ENCODE measurements around the gene NEDD4L.
"Not testable (repeated sequence)": the region's sequence is repeated elsewhere in the genome, so short reads cannot be mapped to it uniquely, and the experiment has no call there.

NEDD4L gene

GRCh38 chr18:58046093-58046793 is 2.2 kb downstream of the NEDD4L start:
- H3K9ac ChIP-seq (ENCODE audit: low read depth, low read length) = peak overlapping the region; percentile 51; the same call in 1 of the 2 replicates
- peak overlapping the region; percentile 82 for H3K4me3 ChIP-seq (ENCODE audit: low read length)
- peaks cover 39% of the 10 kb centered on the region; the same call in 1 of the 2 replicates for H3K27me3 ChIP-seq (ENCODE audit: insufficient read depth, low read length)
- no peaks in the 10 kb centered on the region for H3K9me3 ChIP-seq (ENCODE audit: insufficient read depth, low read depth, low read length)
- H3K4me1 ChIP-seq (ENCODE audit: insufficient read depth, low read length) = peaks cover 15% of the 10 kb centered on the region; the same call in 1 of the 2 replicates
- H3K27ac ChIP-seq (ENCODE audit: low read length) = no peak overlapping the region
- H3K36me3 ChIP-seq (ENCODE audit: insufficient read depth, low read depth, low read length) = no peaks in the 10 kb centered on the region

GRCh38 chr18:58046794-58047555 is 2.9 kb downstream of the NEDD4L start:
- Histone ChIP-seq H3K9me3 (ENCODE audit: insufficient read depth, low read depth, low read length) (no peaks in the 10 kb centered on the region), H3K27me3 (ENCODE audit: insufficient read depth, low read length) (peaks cover 38% of the 10 kb centered on the region; the same call in 1 of the 2 replicates), H3K4me3 (ENCODE audit: low read length) (peak overlapping the region; percentile 82), H3K36me3 (ENCODE audit: insufficient read depth, low read depth, low read length) (no peaks in the 10 kb centered on the region), H3K9ac (ENCODE audit: low read depth, low read length) (no peak overlapping the region), H3K4me1 (ENCODE audit: insufficient read depth, low read length) (peaks cover 15% of the 10 kb centered on the region; the same call in 1 of the 2 replicates), H3K27ac (ENCODE audit: low read length) (no peak overlapping the region)

GRCh38 chr18:58047556-58047882 is 3.5 kb downstream of the NEDD4L start:
- H3K9ac ChIP-seq (ENCODE audit: low read depth, low read length) = no peak overlapping the region
- H3K36me3 ChIP-seq (ENCODE audit: insufficient read depth, low read depth, low read length) = no peaks in the 10 kb centered on the region
- no peak overlapping the region for H3K4me3 ChIP-seq (ENCODE audit: low read length)
- no peak overlapping the region for H3K27ac ChIP-seq (ENCODE audit: low read length)
- peaks cover 15% of the 10 kb centered on the region; the same call in 1 of the 2 replicates for H3K4me1 ChIP-seq (ENCODE audit: insufficient read depth, low read length)
- no peaks in the 10 kb centered on the region for H3K9me3 ChIP-seq (ENCODE audit: insufficient read depth, low read depth, low read length)
- peaks cover 33% of the 10 kb centered on the region; the same call in 1 of the 2 replicates for H3K27me3 ChIP-seq (ENCODE audit: insufficient read depth, low read length)

DNA sequence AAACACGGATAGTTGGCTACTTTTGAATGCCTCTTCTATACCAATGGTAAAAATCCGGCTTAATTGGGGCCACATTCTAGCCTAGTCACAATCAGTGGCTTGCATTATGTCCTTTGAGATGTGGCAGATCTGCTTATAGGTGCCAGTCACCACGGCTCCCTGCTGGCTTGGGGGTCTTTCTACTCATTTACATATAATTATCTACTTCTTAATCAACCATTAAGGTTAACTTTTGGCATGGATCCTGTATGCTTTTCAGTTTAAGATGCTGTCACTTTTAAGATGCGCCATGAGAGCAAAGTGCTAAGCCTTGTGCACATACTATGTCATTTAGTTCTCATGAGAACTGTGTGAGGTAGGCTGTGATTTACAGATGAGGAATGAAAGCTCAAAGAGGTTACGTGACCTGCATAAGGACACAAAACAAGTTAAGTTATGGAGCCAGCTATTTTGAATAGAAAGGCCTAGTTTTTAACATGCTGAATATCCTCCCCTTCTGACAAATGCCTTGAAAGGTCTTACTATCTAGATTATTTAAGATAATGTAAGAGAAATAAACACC is 4.1 kb downstream of the NEDD4L start:
- Histone ChIP-seq H3K4me3 (ENCODE audit: low read length) (no peak overlapping the region), H3K4me1 (ENCODE audit: insufficient read depth, low read length) (peaks cover 15% of the 10 kb centered on the region; the same call in 1 of the 2 replicates), H3K27ac (ENCODE audit: low read length) (no peak overlapping the region), H3K27me3 (ENCODE audit: insufficient read depth, low read length) (peaks cover 26% of the 10 kb centered on the region; the same call in 1 of the 2 replicates), H3K9me3 (ENCODE audit: insufficient read depth, low read depth, low read length) (no peaks in the 10 kb centered on the region), H3K9ac (ENCODE audit: low read depth, low read length) (no peak overlapping the region), H3K36me3 (ENCODE audit: insufficient read depth, low read depth, low read length) (no peaks in the 10 kb centered on the region)

DNA sequence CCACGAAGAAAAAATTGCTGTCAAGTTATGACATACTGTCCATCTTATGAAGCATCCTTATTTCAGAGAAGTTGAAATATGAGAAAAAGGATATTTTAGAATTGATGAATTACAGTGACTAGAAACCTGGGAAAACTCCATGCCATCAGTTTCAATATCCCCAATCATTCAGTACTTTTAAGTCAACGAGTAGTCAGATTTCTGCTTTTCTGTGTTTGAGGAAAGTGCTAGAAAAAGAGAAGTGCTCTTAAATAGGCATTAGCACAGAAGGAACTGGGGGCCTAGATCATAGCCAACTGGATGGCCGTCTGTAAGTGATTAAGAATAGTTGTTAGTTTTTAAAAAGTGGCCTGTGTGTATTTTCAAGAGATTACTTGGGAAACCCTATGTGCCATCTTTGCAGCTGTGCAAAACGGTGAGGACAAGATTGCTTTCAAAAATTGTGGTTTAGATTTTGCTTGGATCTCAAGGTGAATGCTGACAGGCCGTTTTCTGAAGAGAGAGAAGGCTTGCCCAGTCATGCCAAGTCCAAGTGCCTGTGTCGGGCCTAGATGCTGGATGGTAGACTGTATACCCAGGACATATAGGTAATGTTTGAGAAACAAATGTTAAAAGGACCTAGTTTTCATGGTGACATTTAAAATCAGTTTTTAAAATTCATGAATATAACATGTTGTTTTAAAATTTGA is 5.1 kb downstream of the NEDD4L start:
- H3K9ac ChIP-seq (ENCODE audit: low read depth, low read length) = no peak overlapping the region
- H3K4me3 ChIP-seq (ENCODE audit: low read length) = no peak overlapping the region
- no peaks in the 10 kb centered on the region for H3K36me3 ChIP-seq (ENCODE audit: insufficient read depth, low read depth, low read length)
- no peak overlapping the region for H3K27ac ChIP-seq (ENCODE audit: low read length)
- peaks cover 21% of the 10 kb centered on the region for H3K4me1 ChIP-seq (ENCODE audit: insufficient read depth, low read length)
- H3K27me3 ChIP-seq (ENCODE audit: insufficient read depth, low read length) = peaks cover 25% of the 10 kb centered on the region; the same call in 1 of the 2 replicates
- no peaks in the 10 kb centered on the region for H3K9me3 ChIP-seq (ENCODE audit: insufficient read depth, low read depth, low read length)

DNA sequence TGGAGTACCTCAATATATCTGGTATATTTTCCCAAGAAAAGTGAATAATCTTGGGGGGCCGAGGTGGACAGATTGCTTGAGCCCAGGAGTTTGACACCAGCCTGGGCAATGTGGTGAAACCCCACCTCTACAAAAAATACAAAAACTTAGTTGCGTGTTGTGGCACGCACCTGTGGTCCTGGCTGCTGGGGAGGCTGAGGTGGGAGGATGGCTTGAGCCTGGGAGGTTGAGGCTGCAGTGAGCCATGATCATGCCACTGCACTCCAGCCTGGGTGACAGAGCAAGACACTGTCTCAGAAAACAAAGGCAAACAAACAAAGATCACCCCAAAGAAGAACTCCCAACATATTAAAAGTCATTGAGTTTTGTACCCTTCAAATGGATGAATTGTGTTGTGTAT is 6.9 kb downstream of the NEDD4L start:
- not testable (repeated sequence) for H3K9me3 ChIP-seq (ENCODE audit: insufficient read depth, low read depth, low read length); H3K9ac ChIP-seq (ENCODE audit: low read depth, low read length); H3K4me3 ChIP-seq (ENCODE audit: low read length); H3K36me3 ChIP-seq (ENCODE audit: insufficient read depth, low read depth, low read length); H3K27ac ChIP-seq (ENCODE audit: low read length)
- Histone ChIP-seq H3K27me3 (ENCODE audit: insufficient read depth, low read length) (peaks cover 25% of the 10 kb centered on the region; the same call in 1 of the 2 replicates), H3K4me1 (ENCODE audit: insufficient read depth, low read length) (peaks cover 26% of the 10 kb centered on the region)

GRCh38 chr18:58051765-58052460 is 7.9 kb downstream of the NEDD4L start:
- H3K27me3 ChIP-seq (ENCODE audit: insufficient read depth, low read length) = peaks cover 19% of the 10 kb centered on the region; the same call in 1 of the 2 replicates
- peaks cover 20% of the 10 kb centered on the region for H3K4me1 ChIP-seq (ENCODE audit: insufficient read depth, low read length)
- no peaks in the 10 kb centered on the region for H3K9me3 ChIP-seq (ENCODE audit: insufficient read depth, low read depth, low read length)
- no peak overlapping the region for H3K9ac ChIP-seq (ENCODE audit: low read depth, low read length)
- H3K27ac ChIP-seq (ENCODE audit: low read length) = no peak overlapping the region
- no peak overlapping the region for H3K4me3 ChIP-seq (ENCODE audit: low read length)
- H3K36me3 ChIP-seq (ENCODE audit: insufficient read depth, low read depth, low read length) = no peaks in the 10 kb centered on the region

- H3K9ac ChIP-seq (ENCODE audit: low read depth, low read length) = no peak overlapping the region
- H3K4me3 ChIP-seq (ENCODE audit: low read length) = no peak overlapping the region
- peaks cover 16% of the 10 kb centered on the region for H3K4me1 ChIP-seq (ENCODE audit: insufficient read depth, low read length)
- H3K27ac ChIP-seq (ENCODE audit: low read length) = no peak overlapping the region
- peaks cover 8% of the 10 kb centered on the region; the same call in 1 of the 2 replicates for H3K27me3 ChIP-seq (ENCODE audit: insufficient read depth, low read length)
- no peaks in the 10 kb centered on the region for H3K9me3 ChIP-seq (ENCODE audit: insufficient read depth, low read depth, low read length)
- H3K36me3 ChIP-seq (ENCODE audit: insufficient read depth, low read depth, low read length) = no peaks in the 10 kb centered on the region
These were observed 8.9 kb downstream of the NEDD4L start for GRCh38 chr18:58052960-58053359.

DNA sequence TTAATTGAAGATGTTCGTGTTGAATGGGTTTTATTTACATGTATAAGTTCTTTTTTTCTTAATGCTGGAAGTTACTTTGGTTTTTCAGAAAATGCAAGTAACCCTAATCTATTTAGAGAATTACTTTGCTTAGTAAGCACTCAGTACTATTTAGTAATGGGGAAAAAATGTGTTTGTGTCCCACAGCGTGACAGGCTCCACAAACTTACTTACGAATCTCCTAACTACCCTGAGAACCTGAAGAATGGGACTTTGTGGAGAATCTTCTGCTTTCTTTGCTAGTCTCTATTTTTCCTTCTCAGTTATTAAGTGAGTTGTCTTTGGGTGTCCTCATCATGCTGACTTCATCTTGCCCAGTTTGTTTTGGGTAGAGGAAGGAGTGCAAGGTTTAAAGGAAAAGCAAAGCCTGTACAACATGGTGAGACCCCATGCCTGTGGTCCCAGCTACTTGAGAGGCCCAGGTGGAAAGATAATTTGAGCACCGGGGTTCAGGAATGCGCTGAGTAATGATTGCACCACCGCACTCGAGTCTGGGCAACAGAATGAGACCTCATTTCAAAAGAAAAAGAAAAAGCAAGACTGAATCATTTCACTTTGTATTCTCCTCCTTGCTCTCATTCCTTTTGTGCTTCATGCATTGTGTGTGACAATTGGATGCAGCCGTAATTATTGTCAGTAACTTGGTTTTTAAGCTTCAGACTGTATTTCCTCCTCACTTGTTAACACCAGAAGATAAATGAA is 10.2 kb downstream of the NEDD4L start:
- no peak overlapping the region for H3K27ac ChIP-seq (ENCODE audit: low read length)

GRCh38 chr18:58055890-58056558 is 12.0 kb downstream of the NEDD4L start:
- peaks cover 11% of the 10 kb centered on the region; the same call in 1 of the 2 replicates for H3K4me1 ChIP-seq (ENCODE audit: insufficient read depth, low read length)
- no peaks in the 10 kb centered on the region for H3K36me3 ChIP-seq (ENCODE audit: insufficient read depth, low read depth, low read length)
- no peaks in the 10 kb centered on the region for H3K27me3 ChIP-seq (ENCODE audit: insufficient read depth, low read length)
- no peak overlapping the region for H3K4me3 ChIP-seq (ENCODE audit: low read length)
- no peak overlapping the region for H3K9ac ChIP-seq (ENCODE audit: low read depth, low read length)
- no peaks in the 10 kb centered on the region for H3K9me3 ChIP-seq (ENCODE audit: insufficient read depth, low read depth, low read length)
- H3K27ac ChIP-seq (ENCODE audit: low read length) = no peak overlapping the region

More for the DNA sequence above, 10.2 kb downstream of the NEDD4L start:
- Histone ChIP-seq H3K9me3 (ENCODE audit: insufficient read depth, low read depth, low read length) (no peaks in the 10 kb centered on the region), H3K27me3 (ENCODE audit: insufficient read depth, low read length) (no peaks in the 10 kb centered on the region), H3K4me1 (ENCODE audit: insufficient read depth, low read length) (peaks cover 11% of the 10 kb centered on the region; the same call in 1 of the 2 replicates), H3K36me3 (ENCODE audit: insufficient read depth, low read depth, low read length) (no peaks in the 10 kb centered on the region), H3K9ac (ENCODE audit: low read depth, low read length) (no peak overlapping the region; the same call in 1 of the 2 replicates), H3K4me3 (ENCODE audit: low read length) (no peak overlapping the region)
